RWPE2 (cell line): ENCODE results near the gene MGARP.

Source experiments
- ATAC-seq: fragments of 200-7000 bp; cut with Tn5 transposase; 3 replicates; pipeline ENCODE4 v1.9.1; 2021; ENCODE audit warnings: low read depth
- DNase-seq: peaks from one replicate; pipeline ENCODE4 v3.0.0-alpha.2; 2020; ENCODE audit warnings: low spot score
- H3K27ac ChIP-seq: fragments of 450-650 bp; 2 replicates; pipeline ENCODE4 v1.5.1; 2017; ENCODE audit warnings: mild to moderate bottlenecking; ENCODE audit not compliant: poor library complexity, severe bottlenecking
- H3K27me3 ChIP-seq: fragments of 250-450 bp; sonication (Bioruptor Pico); 2 replicates; pipeline ENCODE4 v1.5.1; 2021; ENCODE audit warnings: mild to moderate bottlenecking, moderate library complexity; ENCODE audit not compliant: insufficient read depth, poor library complexity, severe bottlenecking
- H3K36me3 ChIP-seq: fragments of 250-450 bp; sonication (Bioruptor Pico); 2 replicates; pipeline ENCODE4 v1.5.1; 2020; ENCODE audit warnings: low read depth, mild to moderate bottlenecking, moderate library complexity
- H3K4me1 ChIP-seq: fragments of 250-450 bp; sonication (Bioruptor Pico); 2 replicates; pipeline ENCODE4 v1.5.1; 2021; ENCODE audit warnings: mild to moderate bottlenecking, moderate library complexity; ENCODE audit not compliant: insufficient read depth, poor library complexity, severe bottlenecking
- H3K4me3 ChIP-seq: fragments of 250-450 bp; sonication (Bioruptor Pico); 2 replicates; pipeline ENCODE4 v1.5.1; 2021; ENCODE audit warnings: mild to moderate bottlenecking, moderate library complexity; ENCODE audit not compliant: severe bottlenecking
- H3K9me3 ChIP-seq: fragments of 250-450 bp; sonication (Bioruptor Pico); 2 replicates; pipeline ENCODE4 v1.5.1; 2021; ENCODE audit warnings: mild to moderate bottlenecking, moderate library complexity; ENCODE audit not compliant: severe bottlenecking
- CTCF ChIP-seq: fragments of 450-650 bp; IDR thresholded peaks from one replicate; pipeline ENCODE4 v1.5.1; 2017; ENCODE audit warnings: mild to moderate bottlenecking, moderate library complexity; ENCODE audit not compliant: poor library complexity, severe bottlenecking

The MGARP gene

GRCh38 chr4:139278912-139279759 is 889 bp downstream of the MGARP start:
- ATAC-seq (no peak), DNase-seq (no peak)
- Histone ChIP-seq H3K27me3 (no peaks in the 10 kb centered on the region), H3K36me3 (no peaks in the 10 kb centered on the region), H3K4me3 (peak overlapping the region; percentile 25), H3K27ac (no peak overlapping the region), H3K9me3 (no peaks in the 10 kb centered on the region), H3K4me1 (no peaks in the 10 kb centered on the region)
- TF ChIP-seq CTCF: no peak

- H3K27me3 ChIP-seq: no peaks in the 10 kb centered on the region
- no peaks in the 10 kb centered on the region for H3K4me1 ChIP-seq
- TF ChIP-seq CTCF: no peak
- ATAC-seq (no peak), DNase-seq (no peak)
- H3K4me3 ChIP-seq: no peak overlapping the region
- H3K36me3 ChIP-seq: no peaks in the 10 kb centered on the region
- H3K9me3 ChIP-seq: no peaks in the 10 kb centered on the region
- H3K27ac ChIP-seq: no peak overlapping the region
These were observed 1.5 kb downstream of the MGARP start for GRCh38 chr4:139278485-139278884.

- no peak for TF ChIP-seq CTCF
- H3K4me1 ChIP-seq: no peaks in the 10 kb centered on the region
- H3K9me3 ChIP-seq: no peaks in the 10 kb centered on the region
- ATAC-seq: no peak
- no peaks in the 10 kb centered on the region for H3K36me3 ChIP-seq
- no peak for DNase-seq
- no peak overlapping the region for H3K4me3 ChIP-seq
- no peak overlapping the region for H3K27ac ChIP-seq
- H3K27me3 ChIP-seq: no peaks in the 10 kb centered on the region
These were observed 4.7 kb downstream of the MGARP start for GRCh38 chr4:139275281-139275735.

- no peak for TF ChIP-seq CTCF
- DNase-seq (no peak), ATAC-seq (no peak)
- no peak overlapping the region for H3K4me3 ChIP-seq
- H3K9me3 ChIP-seq: no peaks in the 10 kb centered on the region
- no peaks in the 10 kb centered on the region for H3K4me1 ChIP-seq
- no peaks in the 10 kb centered on the region for H3K36me3 ChIP-seq
- H3K27ac ChIP-seq: no peak overlapping the region
- H3K27me3 ChIP-seq: no peaks in the 10 kb centered on the region
These were observed 5.2 kb downstream of the MGARP start for GRCh38 chr4:139274790-139275189.

- no peak overlapping the region for H3K27ac ChIP-seq
- no peak overlapping the region for H3K4me3 ChIP-seq
- H3K27me3 ChIP-seq: no peaks in the 10 kb centered on the region
- no peak for DNase-seq
- H3K9me3 ChIP-seq: no peaks in the 10 kb centered on the region
- no peak for ATAC-seq
- no peak for TF ChIP-seq CTCF
- no peaks in the 10 kb centered on the region for H3K4me1 ChIP-seq
- no peaks in the 10 kb centered on the region for H3K36me3 ChIP-seq
These were observed 6.2 kb downstream of the MGARP start for GRCh38 chr4:139273835-139274234.
